D721Med (cell line): Measurements from ENCODE around the gene IQCE.
A peak's percentile ranks its signal among the peaks of the same experiment; 100 is the strongest.

Source experiments
- DNase-seq: peaks from one replicate; pipeline ENCODE4 v3.0.0; 2011; ENCODE audit warnings: low spot score; ENCODE audit not compliant: insufficient read length
- FAIRE-seq: peaks from 2 replicates; lab custom pipeline; 2011; peaks lifted over from hg19 to GRCh38; lab: Jason Lieb, UNC
- TF ChIP-seq, protein P1 (sequence below): IDR thresholded peaks from 2 replicates; pipeline ENCODE4 v1.5.1; 2012; ENCODE audit warnings: mild to moderate bottlenecking, control low read depth; ENCODE audit not compliant: insufficient read depth; ENCODE audit errors: missing control alignments

The IQCE gene

DNA sequence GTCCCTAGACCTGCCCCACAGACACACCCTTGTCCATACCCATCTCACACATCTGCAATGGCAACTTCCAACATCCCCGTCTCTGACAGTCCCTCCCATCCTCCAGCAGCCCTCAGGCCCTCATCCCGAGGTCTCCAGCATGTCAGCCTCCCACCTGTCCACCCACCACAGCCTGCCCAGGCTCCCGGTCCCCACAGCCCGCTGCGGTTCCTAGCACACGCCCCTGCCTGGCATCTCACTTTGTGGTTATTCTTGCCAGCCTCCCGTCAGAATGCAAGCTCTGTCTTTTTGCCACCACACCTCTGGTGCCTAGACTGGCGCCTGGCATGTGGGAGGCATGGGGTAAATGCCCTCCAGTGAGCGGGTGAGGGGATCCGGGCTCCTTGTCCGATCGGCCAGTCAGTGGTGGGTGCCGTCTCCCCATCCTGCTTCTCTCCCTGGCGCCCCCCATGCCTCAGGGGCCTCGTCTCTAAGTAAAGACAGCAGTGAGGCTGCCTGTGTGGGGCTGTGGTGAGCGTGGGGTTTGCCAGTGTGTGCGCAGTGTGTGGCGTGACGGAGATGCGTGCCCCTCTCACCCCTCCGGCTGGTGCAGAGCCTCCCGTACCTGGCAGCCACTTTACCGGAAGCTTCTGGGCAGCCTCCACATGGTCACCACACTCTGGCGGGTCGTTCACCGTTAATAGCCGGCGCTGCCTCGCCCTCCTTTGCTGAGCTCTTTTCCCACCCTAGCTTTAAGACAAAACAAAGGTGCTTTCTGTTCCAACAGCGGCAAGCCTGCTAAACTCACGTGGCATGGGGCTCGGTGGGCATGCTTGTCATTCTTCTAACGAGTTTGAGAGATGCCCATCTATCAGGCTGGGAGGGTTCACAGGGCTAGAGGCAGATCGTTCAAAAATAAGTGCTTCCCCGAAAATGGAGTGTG is 44.5 kb downstream of the IQCE start:
- TF ChIP-seq, protein P1, sequence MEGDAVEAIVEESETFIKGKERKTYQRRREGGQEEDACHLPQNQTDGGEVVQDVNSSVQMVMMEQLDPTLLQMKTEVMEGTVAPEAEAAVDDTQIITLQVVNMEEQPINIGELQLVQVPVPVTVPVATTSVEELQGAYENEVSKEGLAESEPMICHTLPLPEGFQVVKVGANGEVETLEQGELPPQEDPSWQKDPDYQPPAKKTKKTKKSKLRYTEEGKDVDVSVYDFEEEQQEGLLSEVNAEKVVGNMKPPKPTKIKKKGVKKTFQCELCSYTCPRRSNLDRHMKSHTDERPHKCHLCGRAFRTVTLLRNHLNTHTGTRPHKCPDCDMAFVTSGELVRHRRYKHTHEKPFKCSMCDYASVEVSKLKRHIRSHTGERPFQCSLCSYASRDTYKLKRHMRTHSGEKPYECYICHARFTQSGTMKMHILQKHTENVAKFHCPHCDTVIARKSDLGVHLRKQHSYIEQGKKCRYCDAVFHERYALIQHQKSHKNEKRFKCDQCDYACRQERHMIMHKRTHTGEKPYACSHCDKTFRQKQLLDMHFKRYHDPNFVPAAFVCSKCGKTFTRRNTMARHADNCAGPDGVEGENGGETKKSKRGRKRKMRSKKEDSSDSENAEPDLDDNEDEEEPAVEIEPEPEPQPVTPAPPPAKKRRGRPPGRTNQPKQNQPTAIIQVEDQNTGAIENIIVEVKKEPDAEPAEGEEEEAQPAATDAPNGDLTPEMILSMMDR: no peak
- DNase-seq: no peak
- no peak for FAIRE-seq

DNA sequence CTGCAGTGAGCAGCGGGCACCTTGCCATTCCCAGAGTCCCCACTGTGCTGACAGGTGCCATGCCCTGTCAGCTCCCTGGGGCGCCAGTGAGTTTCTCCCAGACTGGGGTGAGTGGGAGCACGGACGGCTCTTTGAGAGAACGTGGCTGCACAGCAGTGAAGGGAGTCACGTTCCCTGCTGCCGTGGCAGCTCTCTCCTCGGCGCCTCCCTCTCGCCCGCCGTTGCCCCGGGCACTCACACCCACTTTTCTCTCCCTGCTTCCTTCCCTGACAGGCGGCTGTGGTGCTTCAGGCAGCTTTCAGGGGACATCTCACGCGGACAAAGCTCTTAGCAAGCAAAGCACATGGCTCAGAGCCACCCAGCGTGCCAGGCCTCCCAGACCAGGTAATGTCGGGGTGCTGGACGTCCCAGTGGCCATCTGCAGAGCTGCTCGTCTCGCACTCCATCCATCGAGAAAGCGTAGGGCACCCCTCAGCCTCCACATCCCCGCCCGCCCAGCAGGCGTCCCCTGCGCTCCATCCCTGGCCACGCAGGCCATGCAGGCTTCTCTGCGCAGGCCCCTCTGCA is 45.9 kb downstream of the IQCE start:
- DNase-seq (no peak), FAIRE-seq (no peak)
- TF ChIP-seq, protein P1: no peak

DNA sequence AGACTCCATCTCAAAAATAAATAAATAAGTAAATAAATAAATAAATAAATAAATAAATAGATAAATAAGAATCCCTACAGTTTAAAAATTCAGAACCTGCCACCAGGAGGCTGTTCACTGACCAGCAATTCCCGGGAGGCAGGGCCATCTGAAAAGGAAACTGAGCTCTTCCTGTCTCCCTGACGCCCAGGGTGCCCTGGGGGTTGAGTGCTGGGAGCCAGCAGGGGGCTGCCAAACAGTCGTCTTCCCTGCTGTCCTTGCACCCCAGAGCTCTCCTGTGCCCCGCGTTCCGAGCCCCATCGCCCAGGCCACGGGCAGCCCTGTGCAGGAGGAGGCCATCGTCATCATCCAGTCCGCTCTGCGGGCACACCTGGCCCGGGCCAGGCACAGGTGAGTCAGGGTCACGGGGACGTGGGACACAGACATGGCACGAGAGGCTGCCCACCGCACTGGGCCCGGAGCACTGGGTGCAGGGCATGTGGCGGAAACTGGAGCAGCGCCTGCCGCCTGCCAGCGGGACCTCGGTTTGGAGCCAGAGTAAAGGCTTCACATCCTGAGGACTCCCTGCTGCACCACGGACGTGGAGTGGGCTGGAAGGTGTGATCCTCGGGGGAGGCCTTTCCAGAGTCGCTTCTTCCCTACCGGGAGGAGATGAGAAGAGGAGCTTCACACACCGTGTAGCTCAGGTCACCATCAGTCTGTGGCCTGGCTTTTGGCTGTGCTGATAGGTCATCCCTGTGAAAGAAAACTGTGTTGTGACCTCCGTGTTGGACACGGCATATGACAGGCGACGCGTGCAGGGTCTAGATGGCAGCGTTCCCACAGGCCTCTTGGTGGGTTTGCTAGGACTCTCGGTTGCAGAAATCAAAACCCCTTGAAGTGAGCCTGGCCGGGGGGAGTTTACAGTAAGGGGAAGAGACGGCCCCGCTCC is 47.1 kb downstream of the IQCE start:
- DNase-seq (no peak), FAIRE-seq (no peak)
- TF ChIP-seq, protein P1: no peak

DNA sequence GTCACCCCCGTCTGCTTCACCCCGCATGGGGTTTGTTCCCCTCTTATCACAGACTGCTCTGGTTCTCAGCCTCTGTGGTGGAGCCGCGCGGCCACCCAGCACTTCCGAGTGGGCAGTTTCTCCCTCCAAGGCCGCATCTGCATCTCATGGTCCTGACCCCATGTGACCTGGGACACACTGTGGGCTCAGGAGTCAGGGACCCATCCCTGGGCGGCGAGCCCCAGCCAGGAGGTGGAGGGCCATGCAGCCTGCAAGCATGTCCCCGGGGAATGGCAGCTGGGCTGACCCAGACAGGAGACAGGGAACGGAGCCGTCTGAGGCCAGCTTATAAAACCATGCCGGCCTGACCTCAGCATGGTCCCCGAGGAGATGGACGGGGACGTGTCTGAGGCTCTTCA is 47.8 kb downstream of the IQCE start:
- TF ChIP-seq, protein P1: no peak
- peak; percentile 53 for DNase-seq
- no peak for FAIRE-seq

DNA sequence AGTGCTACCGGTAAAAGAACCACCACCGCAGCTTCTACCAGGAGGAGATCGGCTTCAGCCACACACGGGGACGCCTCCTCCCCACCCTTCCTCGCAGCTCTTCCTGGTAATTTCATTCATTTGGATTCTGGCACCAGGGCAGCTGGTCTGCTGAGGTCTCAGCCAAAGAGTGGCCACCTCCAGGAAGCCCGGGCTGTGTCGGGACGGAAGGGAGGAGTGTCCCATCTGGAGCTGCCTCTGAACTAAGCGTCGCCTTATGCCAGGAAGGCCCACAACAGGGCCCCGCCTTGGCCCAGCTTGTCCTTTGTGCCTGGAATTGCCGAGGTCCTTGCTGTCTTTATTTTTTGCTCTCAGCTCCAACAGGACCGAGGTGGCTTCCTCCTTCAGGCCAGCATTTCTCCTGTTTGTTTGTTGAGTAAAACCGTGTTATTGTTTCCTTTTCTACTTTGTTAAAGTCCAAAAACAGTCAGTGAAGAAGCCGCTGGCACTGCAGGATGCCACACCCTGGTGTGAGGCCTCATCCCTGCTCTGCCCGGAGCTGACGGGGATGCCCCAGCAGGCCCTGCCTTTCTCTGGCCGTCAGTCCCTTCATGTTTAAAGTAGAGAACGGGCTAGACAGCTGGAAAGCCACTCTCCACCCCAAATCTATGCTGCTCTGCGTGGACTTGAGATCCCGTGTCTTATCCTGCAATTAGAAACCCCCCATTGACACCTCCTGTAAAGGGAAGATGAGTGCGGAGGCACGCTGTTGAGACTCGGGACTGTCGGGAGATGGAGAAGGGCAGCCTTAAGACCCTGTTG is 48.5 kb downstream of the IQCE start:
- DNase-seq: no peak

More for the DNA sequence above, 48.5 kb downstream of the IQCE start:
- TF ChIP-seq, protein P1: no peak
- FAIRE-seq: no peak
